ENCODE results near the gene TEAD4. TPM values are rescaled to one million over a fixed set of nuclear protein-coding genes. Genes with fewer than 3 reads are reported as not detected.

TEAD4 gene
- total RNA-seq, 1 experiment from 2014 or later, result 96.8 TPM

- Mint-ChIP-seq H3K4me1 (peaks cover 38% of the 10 kb centered on the region), H3K27ac (peak overlapping the region; percentile 82; the same call in 1 of the 2 replicates), H3K27me3 (ENCODE audit: low read depth) (no peaks in the 10 kb centered on the region), H3K9me3 (peaks cover 18% of the 10 kb centered on the region), H3K4me3 (no peak overlapping the region), H3K36me3 (peaks cover 10% of the 10 kb centered on the region)
- POLR2A ChIA-PET, result no interaction called here
- no peak for ATAC-seq
- CTCF ChIA-PET, result interaction anchor here (1.0 to 1.2 kb wide), 3 partner anchors 12 to 189 kb away, joined by 3 to 11 read pairs (median 3); no protein-coding TSS in a partner anchor
- DNase-seq (ENCODE audit: low spot score), result no peak
- TF ChIP-seq, protein P1, sequence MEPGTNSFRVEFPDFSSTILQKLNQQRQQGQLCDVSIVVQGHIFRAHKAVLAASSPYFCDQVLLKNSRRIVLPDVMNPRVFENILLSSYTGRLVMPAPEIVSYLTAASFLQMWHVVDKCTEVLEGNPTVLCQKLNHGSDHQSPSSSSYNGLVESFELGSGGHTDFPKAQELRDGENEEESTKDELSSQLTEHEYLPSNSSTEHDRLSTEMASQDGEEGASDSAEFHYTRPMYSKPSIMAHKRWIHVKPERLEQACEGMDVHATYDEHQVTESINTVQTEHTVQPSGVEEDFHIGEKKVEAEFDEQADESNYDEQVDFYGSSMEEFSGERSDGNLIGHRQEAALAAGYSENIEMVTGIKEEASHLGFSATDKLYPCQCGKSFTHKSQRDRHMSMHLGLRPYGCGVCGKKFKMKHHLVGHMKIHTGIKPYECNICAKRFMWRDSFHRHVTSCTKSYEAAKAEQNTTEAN (CRISPR knock-in tag; IDR thresholded peaks at IDR 0.05), result no peak
- TF ChIP-seq NFYB (CRISPR knock-in tag; conservative IDR thresholded peaks at IDR 0.05; ENCODE audit: low read depth) (no peak), MXD4 (CRISPR knock-in tag; IDR thresholded peaks at IDR 0.05; ENCODE audit: borderline replicate concordance) (no peak), NR2C2 (CRISPR knock-in tag; IDR thresholded peaks at IDR 0.05) (no peak), PRRX2 (CRISPR knock-in tag; IDR thresholded peaks at IDR 0.05) (no peak), CBFB (CRISPR knock-in tag; IDR thresholded peaks at IDR 0.05; ENCODE audit: low read depth) (no peak), ARID4B (CRISPR knock-in tag; IDR thresholded peaks at IDR 0.05; ENCODE audit: borderline replicate concordance) (no peak), ZNF281 (CRISPR knock-in tag; IDR thresholded peaks at IDR 0.05) (no peak), NR1H2 (CRISPR knock-in tag; IDR thresholded peaks at IDR 0.05) (no peak), STAT6 (CRISPR knock-in tag; conservative IDR thresholded peaks at IDR 0.05; ENCODE audit: low read depth) (no peak), ZBTB21 (CRISPR knock-in tag; IDR thresholded peaks at IDR 0.05; ENCODE audit: borderline replicate concordance) (no peak), HMGA2 (CRISPR knock-in tag; IDR thresholded peaks at IDR 0.05) (no peak), TP53 (CRISPR knock-in tag; IDR thresholded peaks at IDR 0.05) (no peak), RORB (CRISPR knock-in tag; IDR thresholded peaks at IDR 0.05) (no peak), NFE2L1 (CRISPR knock-in tag; IDR thresholded peaks at IDR 0.05) (no peak), TEAD1 (CRISPR knock-in tag; IDR thresholded peaks at IDR 0.05) (no peak)
- TF ChIP-seq, protein P2, sequence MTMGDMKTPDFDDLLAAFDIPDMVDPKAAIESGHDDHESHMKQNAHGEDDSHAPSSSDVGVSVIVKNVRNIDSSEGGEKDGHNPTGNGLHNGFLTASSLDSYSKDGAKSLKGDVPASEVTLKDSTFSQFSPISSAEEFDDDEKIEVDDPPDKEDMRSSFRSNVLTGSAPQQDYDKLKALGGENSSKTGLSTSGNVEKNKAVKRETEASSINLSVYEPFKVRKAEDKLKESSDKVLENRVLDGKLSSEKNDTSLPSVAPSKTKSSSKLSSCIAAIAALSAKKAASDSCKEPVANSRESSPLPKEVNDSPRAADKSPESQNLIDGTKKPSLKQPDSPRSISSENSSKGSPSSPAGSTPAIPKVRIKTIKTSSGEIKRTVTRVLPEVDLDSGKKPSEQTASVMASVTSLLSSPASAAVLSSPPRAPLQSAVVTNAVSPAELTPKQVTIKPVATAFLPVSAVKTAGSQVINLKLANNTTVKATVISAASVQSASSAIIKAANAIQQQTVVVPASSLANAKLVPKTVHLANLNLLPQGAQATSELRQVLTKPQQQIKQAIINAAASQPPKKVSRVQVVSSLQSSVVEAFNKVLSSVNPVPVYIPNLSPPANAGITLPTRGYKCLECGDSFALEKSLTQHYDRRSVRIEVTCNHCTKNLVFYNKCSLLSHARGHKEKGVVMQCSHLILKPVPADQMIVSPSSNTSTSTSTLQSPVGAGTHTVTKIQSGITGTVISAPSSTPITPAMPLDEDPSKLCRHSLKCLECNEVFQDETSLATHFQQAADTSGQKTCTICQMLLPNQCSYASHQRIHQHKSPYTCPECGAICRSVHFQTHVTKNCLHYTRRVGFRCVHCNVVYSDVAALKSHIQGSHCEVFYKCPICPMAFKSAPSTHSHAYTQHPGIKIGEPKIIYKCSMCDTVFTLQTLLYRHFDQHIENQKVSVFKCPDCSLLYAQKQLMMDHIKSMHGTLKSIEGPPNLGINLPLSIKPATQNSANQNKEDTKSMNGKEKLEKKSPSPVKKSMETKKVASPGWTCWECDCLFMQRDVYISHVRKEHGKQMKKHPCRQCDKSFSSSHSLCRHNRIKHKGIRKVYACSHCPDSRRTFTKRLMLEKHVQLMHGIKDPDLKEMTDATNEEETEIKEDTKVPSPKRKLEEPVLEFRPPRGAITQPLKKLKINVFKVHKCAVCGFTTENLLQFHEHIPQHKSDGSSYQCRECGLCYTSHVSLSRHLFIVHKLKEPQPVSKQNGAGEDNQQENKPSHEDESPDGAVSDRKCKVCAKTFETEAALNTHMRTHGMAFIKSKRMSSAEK (CRISPR knock-in tag; IDR thresholded peaks at IDR 0.05; ENCODE audit: borderline replicate concordance), result no peak
- TF ChIP-seq, protein P3, sequence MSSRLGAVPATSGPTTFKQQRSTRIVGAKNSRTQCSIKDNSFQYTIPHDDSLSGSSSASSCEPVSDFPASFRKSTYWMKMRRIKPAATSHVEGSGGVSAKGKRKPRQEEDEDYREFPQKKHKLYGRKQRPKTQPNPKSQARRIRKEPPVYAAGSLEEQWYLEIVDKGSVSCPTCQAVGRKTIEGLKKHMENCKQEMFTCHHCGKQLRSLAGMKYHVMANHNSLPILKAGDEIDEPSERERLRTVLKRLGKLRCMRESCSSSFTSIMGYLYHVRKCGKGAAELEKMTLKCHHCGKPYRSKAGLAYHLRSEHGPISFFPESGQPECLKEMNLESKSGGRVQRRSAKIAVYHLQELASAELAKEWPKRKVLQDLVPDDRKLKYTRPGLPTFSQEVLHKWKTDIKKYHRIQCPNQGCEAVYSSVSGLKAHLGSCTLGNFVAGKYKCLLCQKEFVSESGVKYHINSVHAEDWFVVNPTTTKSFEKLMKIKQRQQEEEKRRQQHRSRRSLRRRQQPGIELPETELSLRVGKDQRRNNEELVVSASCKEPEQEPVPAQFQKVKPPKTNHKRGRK (CRISPR knock-in tag; IDR thresholded peaks at IDR 0.05; ENCODE audit: borderline replicate concordance), result no peak
- TF ChIP-seq, protein P4, sequence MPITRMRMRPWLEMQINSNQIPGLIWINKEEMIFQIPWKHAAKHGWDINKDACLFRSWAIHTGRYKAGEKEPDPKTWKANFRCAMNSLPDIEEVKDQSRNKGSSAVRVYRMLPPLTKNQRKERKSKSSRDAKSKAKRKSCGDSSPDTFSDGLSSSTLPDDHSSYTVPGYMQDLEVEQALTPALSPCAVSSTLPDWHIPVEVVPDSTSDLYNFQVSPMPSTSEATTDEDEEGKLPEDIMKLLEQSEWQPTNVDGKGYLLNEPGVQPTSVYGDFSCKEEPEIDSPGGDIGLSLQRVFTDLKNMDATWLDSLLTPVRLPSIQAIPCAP (CRISPR knock-in tag; IDR thresholded peaks at IDR 0.05), result no peak
These were observed 126.3 kb downstream of the TEAD4 start for GRCh38 chr12:3085341-3086139.

All from WTC11 (cell line).